GM13977 (cell line): ENCODE measurements around the gene RCE1.

Experiments
- DNase-seq: peaks from one replicate; pipeline ENCODE4 v3.0.0; 2012; ENCODE audit warnings: low spot score
- CTCF ChIP-seq: IDR thresholded peaks from 2 replicates; pipeline ENCODE4 v1.5.1; 2012; ENCODE audit warnings: mild to moderate bottlenecking, control low read depth; ENCODE audit not compliant: insufficient read depth; ENCODE audit errors: extremely low read depth, missing control alignments
- in situ Hi-C: fragments of 300-500 bp; cut with MboI; formaldehyde crosslinking; loops from one replicate; pipeline ENCODE4 v1.12.0; 2022; ENCODE audit warnings: low sequenced_read_pairs, low pct_unique_long_range_greater_than_20kb, mixed read lengths, inconsistent platforms; ENCODE audit not compliant: unreplicated experiment

The RCE1 gene

GRCh38 chr11:66864924-66865697 is 21.9 kb downstream of the RCE1 start:
- DNase-seq: no peak
- TF ChIP-seq CTCF: no peak
- in situ Hi-C loops: no loop called here

- no peak for TF ChIP-seq CTCF
- in situ Hi-C loops: no loop called here
- no peak for DNase-seq
These were observed 22.8 kb downstream of the RCE1 start for GRCh38 chr11:66866007-66866406.

- no peak for TF ChIP-seq CTCF
- DNase-seq: no peak
- in situ Hi-C loops: no loop called here
These were observed 23.3 kb downstream of the RCE1 start for GRCh38 chr11:66866511-66866986.

DNA sequence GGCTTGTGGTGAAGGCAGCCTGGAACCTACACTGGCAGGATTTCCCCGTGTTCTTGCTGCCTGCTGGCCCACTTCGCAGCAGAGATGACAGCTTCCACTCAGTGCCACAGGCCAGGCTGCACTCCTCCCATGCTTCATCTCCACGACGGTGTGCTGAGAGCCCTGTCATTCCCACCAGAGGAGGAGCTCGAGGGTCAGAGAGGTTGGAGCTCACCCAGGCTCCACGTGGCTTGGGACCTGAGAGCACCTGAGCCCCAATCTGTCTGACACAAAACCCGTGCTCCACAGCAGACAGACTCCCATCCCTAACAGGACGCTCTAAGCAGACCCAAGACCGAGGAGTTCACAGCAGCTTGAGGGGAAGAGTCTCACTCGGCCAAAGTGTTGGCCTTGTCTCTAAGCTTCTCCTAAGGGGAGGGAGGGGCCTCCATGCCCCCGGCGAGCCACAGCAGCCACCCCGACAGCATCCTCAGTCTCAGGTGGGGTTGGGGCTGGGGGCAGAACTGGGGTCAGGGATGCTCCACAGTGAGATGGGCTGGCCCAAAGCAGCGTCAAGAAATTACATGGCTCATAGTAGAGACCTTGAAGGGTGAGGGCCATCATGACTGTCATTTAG is 24.3 kb downstream of the RCE1 start:
- no peak for DNase-seq
- no peak for TF ChIP-seq CTCF
- in situ Hi-C loops: no loop called here

GRCh38 chr11:66868082-66868725 is 25.0 kb downstream of the RCE1 start:
- in situ Hi-C loops: no loop called here
- TF ChIP-seq CTCF: no peak
- no peak for DNase-seq

DNA sequence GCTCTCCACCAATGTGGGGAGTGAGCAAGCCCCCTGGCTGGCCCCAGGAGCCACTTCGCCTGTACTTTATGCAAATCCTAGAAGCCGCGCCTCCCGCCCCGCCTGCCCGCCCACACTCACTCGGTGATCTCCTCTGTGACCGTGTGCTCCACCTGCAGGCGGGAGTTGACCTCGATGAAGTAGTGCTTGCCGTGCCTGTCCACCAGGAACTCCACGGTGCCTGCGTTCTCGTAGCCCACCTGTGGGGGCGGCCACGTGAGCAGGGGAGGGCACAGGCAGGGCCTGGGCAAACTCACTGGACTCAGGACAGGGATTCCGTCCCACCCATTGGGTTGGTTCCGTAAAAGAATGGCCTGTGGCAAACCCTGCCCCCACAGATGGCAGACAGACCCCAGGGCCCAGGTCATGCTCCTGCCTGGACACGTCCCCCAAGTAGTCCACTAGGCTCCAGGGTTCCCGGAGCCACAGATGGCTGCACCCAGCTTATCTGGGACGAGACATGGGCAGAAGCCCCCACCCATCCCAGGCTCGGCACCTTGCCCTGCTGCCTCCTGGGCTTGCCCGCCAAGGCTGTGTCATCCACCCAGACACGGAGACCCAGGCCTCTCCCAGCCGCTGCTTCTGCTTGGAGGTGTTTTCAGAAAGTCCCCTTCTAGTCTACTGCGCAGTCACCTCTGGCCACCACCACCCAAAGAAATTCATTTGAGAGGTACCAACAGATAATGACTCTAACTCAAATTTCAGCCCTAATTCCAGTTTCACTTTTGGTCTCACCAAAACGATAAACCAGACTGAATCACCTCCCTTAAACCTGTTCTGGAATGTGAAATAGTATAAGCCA is 25.7 kb downstream of the RCE1 start:
- DNase-seq: peak; percentile 95
- in situ Hi-C loops: no loop called here
- peak; percentile 77 for TF ChIP-seq CTCF
